HK-2 (cell line): ENCODE measurements around the gene PCDHGA6.

Experiments
- DNase-seq: peaks from one replicate; pipeline ENCODE4 v3.0.0-alpha.2; 2018; ENCODE audit not compliant: unreplicated experiment

The PCDHGA6 gene

DNA sequence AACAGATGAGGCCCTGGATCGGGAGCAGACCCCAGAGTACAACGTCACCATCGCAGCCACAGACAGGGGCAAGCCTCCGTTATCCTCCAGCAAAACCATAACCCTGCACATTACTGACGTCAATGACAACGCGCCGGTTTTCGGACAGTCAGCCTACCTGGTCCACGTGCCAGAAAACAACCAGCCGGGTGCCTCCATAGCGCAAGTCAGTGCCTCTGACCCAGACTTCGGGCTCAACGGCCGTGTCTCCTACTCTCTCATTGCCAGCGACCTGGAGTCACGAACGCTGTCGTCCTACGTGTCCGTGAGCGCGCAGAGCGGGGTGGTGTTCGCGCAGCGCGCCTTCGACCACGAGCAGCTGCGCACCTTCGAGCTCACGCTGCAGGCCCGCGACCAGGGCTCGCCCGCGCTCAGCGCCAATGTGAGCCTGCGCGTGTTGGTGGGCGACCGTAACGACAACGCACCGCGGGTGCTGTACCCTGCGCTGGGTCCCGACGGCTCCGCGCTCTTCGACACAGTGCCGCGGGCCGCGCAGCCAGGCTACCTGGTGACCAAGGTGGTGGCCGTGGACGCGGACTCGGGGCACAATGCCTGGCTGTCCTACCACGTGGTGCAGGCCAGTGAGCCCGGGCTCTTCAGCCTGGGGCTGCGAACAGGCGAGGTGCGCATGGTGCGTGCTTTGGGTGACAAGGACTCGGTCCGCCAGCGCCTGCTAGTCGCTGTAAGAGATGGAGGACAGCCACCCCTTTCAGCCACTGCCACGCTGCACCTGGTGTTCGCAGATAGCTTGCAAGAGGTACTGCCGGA lies 45.6 kb downstream of the PCDHGA6 start:
- no peak for DNase-seq

DNA sequence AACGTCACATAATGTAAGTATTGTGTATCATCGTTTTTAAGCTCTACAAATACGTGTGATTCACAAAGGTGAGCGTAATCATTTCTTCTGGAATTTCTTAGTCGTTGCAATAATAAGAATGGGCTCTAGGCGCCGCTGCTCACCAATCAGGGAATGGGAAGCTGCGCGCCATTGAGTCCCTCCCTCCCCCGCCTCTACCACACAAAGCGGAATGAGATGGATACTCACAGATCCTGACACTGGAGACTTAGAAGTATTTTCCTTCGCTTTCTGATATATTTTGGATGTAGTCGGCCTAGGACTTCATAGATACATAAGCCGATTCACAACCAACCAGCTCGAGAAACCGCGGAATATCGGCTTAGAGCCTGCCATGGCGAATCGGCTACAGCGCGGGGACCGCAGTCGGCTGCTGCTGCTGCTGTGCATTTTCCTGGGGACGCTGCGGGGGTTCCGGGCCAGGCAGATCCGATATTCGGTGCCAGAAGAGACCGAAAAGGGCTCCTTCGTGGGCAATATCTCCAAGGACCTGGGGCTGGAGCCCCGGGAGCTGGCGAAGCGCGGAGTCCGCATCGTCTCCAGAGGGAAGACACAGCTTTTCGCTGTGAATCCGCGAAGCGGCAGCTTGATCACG lies 47.3 kb downstream of the PCDHGA6 start, which contains the start of gene PCDHGA11:
TSS of gene PCDHGA11 (plus strand) at position 197 of the 634 bp plus-strand sequence. CDS start at position 374, 177 bp downstream.
- DNase-seq: no peak

DNA sequence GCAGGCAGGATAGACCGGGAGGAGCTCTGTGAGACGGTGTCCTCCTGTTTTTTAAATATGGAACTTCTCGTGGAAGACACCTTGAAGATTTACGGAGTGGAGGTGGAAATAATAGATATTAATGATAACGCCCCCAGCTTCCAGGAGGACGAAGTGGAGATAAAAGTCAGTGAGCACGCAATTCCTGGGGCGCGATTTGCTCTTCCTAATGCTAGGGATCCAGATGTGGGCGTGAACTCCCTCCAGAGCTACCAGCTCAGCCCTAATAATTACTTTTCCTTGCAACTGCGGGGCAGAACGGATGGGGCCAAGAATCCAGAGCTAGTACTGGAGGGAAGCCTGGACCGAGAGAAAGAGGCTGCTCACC lies 47.8 kb downstream of the PCDHGA6 start:
- no peak for DNase-seq

DNA sequence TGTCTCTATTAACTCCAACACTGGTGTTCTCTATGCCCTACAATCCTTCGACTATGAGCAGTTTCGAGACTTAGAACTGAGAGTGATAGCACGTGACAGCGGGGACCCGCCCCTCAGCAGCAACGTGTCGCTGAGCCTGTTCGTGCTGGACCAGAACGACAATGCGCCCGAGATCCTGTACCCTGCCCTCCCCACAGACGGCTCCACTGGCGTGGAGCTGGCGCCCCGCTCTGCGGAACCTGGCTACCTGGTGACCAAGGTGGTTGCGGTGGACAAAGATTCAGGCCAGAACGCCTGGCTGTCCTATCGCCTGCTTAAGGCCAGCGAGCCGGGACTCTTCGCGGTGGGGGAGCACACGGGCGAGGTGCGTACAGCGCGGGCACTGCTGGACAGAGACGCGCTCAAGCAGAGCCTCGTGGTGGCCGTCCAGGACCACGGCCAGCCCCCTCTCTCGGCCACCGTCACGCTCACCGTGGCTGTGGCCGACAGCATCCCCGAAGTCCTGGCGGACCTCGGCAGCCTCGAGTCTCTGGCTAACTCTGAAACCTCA lies 49.1 kb downstream of the PCDHGA6 start:
- DNase-seq: no peak

DNA sequence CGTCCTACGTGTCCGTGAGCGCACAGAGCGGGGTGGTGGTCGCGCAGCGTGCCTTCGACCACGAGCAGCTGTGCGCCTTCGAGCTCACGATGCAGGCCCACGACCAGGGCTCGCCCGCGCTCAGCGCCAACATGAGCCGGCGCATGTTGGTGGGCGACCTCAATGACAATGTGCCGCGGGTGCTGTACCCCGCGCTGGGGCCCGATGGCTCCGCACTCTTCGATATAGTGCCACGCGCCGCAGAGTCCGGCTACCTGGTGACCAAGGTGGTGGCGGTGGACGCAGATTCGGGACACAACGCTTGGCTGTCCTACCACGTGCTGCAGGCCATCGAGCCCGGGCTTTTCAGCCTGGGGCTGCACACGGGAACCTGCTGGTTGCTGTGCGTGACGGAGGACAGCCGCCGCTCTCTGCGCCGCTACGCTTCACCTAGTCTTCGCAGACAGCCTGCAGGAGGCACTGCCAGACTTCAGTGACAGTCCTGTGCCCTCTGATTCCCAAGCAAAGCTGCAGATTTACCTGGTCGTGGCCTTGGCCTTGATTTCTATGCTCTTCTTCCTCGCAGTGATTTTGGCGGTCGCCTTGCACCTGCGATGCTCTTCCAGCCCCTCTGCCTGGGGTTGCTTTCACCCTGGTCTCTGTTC lies 54.2 kb downstream of the PCDHGA6 start:
- DNase-seq: no peak
